NCI-H1930 (cell line): ENCODE results near the gene HMGB1.
A peak's percentile ranks its signal among the peaks of the same experiment; 100 is the strongest.

ENCODE experiments used
- DNase-seq, 2 experiments: peaks; one replicate each; lab custom pipeline; 2025; lab: John Stamatoyannopoulos, UW

HMGB1 gene

GRCh38 chr13:30465593-30466357 is at the start of gene HMGB1:
TSS of gene HMGB1 (minus strand) at chr13:30465936. CDS start at chr13:30463680, 2,256 bp downstream.
- peak; percentile 99 for DNase-seq

DNA sequence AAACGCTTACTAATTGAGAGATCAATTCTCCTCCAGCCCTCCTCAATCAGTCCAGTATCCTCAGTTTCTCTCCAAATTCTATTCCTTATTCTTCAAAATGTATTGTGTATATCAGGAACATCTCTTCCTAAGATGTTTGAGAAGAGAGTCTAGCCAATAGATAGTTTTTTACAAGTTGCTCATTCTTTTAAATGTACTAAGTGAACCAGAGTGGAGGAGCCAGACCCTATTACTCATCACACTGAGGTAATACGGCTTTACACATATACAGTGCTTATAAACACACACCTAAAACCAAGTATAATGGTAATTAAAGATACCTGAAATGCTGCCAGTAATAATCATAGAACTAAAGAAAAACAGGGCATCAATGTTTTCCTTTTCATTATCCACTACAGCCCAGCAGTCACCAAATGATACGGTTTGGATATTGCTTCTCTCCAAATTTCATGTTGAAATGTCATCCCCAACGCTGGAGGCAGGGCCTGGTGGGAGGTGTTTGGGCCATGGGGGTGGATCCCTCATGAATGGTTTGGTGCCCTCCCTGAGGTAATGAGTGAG is 45.2 kb upstream of the HMGB1 start:
- no peak for DNase-seq

DNA sequence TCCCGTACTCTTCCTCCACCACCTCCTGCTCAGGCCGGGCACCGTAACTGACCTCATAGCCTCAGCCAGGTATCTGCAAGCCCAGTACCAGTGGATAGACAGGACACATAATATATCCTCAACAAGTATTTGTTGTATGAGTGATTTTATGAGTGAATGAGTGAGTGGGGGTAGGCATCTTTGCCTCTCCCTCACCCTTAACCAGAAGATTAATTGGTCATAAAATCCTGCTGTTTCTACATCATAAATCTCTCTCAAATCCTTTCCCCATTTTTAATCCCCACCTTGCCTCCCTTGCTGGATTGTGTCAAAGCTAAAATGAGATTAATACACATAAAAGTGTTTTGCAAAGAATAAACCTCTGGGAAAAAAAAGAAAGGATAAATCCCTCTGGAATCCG is 44.4 kb upstream of the HMGB1 start:
- no peak for DNase-seq

GRCh38 chr13:30509254-30510050 is 43.7 kb upstream of the HMGB1 start:
- DNase-seq: no peak

DNA sequence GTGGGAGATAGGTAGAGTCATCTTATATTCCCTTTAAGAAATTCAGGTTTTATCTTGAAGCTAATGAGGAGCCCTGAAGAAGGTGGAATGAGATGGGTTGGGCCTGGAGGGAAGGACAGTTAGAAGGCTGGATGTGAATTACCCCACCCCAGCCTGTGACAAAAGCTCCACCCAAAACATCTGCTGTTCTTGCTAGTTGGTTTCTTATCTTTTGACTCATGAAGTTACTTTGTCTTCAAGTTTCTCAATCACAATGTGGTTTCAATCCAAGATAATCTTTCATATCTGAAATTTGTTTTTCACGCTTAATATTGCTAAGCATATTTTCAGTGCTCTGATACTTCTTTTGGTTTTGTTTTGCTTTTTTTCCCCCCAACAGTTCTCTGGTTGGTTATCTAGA is 38.3 kb upstream of the HMGB1 start:
- DNase-seq: no peak

DNA sequence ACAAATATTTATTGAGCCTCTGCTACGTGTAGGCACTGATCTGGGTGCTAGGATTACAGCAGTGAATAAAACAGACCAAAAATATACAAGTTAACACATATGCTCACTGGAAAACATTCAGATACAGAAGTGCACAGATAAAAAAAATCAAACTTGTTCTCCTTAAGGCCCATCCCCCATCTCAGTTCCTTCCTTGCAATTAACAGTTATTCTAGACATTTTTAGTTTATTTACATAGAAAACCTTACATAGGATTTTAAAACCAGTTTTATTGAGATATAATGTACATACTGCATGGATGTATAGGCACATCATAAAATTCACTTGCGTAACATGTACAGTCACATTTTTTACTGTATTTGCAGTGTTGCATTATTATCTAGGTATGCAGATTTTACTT is 36.5 kb upstream of the HMGB1 start:
- DNase-seq: no peak

DNA sequence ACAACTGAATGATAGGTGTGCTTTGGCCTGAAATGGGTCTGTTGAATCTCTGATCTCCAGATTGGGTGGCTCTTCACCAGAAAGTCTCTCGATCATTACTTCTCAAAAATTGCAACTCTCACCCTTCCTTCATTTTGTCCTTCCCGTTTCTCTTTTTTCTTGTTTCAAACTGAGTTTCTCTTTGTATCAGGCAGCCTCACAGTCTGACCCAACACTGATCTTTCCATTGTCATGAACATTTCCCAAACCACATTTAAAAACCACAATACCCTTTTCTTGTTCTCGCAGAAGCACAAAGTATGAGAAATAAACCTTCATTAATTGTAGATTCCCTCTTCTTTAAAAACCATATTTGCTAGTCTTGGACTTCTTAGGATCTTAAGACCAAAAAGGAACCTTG is 33.6 kb upstream of the HMGB1 start:
- no peak for DNase-seq

GRCh38 chr13:30496147-30496546 is 30.4 kb upstream of the HMGB1 start:
- DNase-seq: no peak

GRCh38 chr13:30495746-30496145 is 30.0 kb upstream of the HMGB1 start:
- no peak for DNase-seq

DNA sequence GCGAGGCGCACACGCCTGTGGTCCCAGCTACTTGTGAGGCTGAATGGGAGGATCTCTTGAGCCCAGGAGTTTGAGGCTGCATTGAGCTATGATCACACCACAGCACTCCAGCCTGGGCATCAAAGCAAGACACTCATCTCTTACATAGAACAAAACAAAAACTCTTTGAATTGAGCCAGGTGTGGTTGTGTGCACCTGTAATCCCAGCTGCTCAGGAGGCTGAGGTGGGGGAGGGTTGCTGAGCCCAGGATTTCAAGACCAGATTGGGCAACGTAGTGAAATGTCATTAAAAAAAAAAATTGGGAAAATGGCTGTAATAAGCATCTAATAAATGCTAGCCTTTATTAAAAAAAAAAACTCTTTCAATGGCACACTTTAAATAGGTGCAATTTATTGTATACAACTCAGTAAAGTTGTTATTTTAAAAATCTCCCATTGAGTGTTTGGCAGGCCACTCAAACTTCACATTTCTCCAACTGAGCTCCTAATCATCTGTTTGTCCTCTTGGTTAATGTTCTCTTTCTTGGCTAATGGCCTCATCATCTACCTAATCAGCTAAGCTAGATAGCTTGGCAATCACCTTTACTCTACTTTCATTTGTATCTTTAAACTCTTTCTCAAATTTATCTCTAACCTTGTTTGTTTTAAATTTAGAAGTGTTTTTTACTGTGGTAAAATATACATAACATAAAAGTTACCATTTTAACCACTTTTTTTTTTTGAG is 28.1 kb upstream of the HMGB1 start:
- no peak for DNase-seq

- no peak for DNase-seq
Measured at GRCh38 chr13:30487075-30487470, 21.3 kb upstream of the HMGB1 start.

DNA sequence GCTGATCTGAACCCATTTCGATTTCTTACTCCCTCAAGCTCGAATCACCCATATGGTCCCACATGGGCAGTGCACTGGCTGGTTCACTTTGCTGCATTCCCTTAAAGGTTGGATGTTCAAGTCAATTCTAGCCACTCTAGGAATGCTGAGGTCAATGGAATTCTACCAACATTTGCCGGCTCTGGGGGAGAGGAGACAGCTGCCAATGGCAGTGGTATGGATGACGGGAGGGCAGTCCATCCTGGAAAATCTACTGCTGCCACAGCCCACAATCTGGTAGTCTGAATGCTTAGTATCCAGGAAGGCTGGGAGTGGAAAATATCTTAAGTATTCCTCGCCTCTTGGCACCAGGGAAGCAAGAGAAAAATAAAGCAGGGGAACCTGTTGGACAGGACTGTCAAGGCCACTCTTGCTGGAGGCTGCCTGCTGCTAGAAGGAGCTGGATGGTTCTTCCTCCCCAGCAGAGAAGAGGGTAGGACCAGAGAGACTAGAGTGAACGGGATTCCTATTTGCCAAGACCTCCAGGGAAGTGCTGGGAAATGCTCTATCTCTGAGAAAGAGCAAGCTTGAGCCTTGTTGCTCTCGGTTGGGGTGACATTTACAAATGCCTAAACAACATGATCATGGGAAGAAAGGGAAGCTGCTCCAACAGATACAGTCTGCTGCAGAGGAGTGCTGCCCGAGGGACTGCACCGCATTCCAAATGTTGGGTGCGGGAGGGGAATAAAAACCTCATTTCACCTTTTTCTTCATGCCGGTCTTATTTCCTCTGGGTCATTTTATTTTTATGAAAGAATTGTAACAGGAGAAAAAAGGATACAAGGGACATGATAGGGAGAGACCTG is 20.7 kb upstream of the HMGB1 start:
- no peak for DNase-seq

DNA sequence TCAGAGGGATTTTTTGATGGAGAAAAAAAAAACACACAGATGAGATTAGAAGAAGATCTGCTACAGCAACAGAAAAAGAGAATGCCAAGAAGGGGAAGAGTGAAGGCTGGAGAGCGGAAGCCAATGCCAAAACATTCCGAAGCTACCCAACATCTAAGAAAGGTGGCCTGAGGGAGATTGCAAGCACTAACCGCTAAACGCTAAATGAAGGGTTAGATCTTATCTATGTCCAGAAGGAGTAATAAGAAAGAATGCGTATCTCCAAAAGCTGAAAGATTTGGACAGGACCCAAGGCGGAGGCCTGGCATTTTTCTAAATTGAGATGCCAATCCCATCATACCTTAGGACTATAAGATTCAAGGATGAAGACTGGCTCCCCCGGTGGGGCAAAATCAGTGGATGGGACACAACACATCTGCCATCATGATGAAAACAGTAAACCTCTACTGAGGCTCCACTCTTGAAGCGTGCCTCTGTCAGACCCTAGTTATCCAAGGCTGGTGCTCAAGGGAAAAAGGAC is 15.6 kb upstream of the HMGB1 start:
- no peak for DNase-seq

- no peak for DNase-seq
Measured at GRCh38 chr13:30480292-30480950, 14.7 kb upstream of the HMGB1 start.

DNA sequence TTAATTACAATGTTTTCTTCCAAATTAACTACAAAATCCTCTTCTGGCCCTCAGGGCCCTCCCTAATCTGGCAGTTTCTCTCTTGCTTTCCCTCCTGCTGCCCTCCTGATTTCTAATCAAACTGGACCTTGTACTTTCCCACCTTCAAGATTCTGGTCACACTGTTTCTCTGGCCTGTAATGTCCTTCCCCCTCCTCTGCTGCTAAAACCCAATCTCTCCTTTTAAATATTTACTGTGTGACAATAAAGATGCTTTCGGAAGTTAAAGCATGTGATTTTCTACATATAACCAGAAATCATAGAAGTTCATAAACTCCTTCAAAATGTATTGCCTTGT is 14.1 kb upstream of the HMGB1 start:
- no peak for DNase-seq

- DNase-seq: no peak
Measured at GRCh38 chr13:30479154-30479882, 13.6 kb upstream of the HMGB1 start.

- no peak for DNase-seq
Measured at GRCh38 chr13:30477346-30478195, 11.8 kb upstream of the HMGB1 start.

GRCh38 chr13:30473675-30474074 is 7.9 kb upstream of the HMGB1 start:
- no peak for DNase-seq

- DNase-seq: no peak
Measured at GRCh38 chr13:30466841-30467252, 1.1 kb upstream of the HMGB1 start.
